Activated CD8-positive, alpha-beta memory T cell treated with anti-CD3 and anti-CD28 coated beads for 36 hours (primary cell): ENCODE measurements around the gene FAM83F. TPM values are rescaled to one million over a fixed set of nuclear protein-coding genes. Genes with fewer than 3 reads are reported as not detected.
"Not testable (repeated sequence)": the region's sequence is repeated elsewhere in the genome, so short reads cannot be mapped to it uniquely, and the experiment has no call there.

ENCODE experiments used
- CTCF ChIA-PET: fragments of 350-600 bp; sonication (Branson Sonifier 250); formaldehyde crosslinking; loops from one replicate; lab custom pipeline; 2021; ENCODE audit warnings: antibody characterized with exemption; lab: Charles Lee
- POLR2A ChIA-PET: fragments of 350-600 bp; sonication (Branson Sonifier 250); formaldehyde crosslinking; loops from one replicate; lab custom pipeline; 2021; ENCODE audit warnings: antibody characterized with exemption; lab: Charles Lee
- total RNA-seq, 2 experiments: library from RNA; stranded (reverse); gene quantifications; one replicate each; pipeline ENCODE4 v1.2.3, GENCODE V29; 2021

FAM83F gene
- total RNA-seq, 2 experiments from 2014 or later, result 0.42 to 0.46 TPM

- CTCF ChIA-PET, result no interaction called here
- POLR2A ChIA-PET, result no interaction called here
These were observed 9.2 kb upstream of the FAM83F start for GRCh38 chr22:39985383-39986035.

DNA sequence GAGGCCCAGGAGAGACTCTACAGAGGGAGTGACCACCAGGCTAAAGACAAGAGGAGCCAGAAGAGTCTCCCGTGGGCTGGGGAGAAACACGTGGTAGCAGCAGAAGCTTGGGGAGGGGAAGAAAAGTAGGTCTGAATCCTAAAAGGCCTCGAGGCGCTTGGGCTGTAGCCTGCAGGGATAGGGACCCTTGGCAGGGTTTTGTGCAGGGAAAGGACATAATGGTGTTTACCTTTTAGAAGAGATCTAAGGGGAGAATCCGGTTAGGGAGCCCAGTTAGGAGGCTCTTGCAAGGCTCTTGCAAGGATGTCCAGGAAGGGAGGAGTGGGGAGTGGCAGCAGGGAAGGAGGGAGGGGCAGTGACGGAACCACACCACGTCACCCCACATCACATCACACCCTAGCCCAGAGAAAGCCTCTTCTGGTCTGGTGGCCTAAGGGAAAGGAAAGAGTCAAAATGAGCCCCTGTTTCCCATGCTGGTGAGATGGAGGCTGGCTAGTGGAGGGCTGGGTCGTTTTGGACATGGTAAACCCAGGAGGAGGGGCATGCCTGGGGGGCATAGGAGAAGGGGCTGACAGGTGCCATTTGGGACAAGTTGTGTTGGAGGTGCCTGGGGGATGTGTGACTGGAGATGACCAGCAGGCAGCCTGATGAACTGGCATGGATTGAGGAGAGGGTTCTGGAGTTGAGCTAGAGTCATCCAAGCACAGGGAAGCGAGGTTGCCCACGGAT is 6.2 kb upstream of the FAM83F start:
- ChIA-PET CTCF (no interaction called here), POLR2A (no interaction called here)

GRCh38 chr22:39989633-39990032 is 5.1 kb upstream of the FAM83F start:
- ChIA-PET CTCF (no interaction called here), POLR2A (no interaction called here)

- CTCF ChIA-PET, result no interaction called here
- POLR2A ChIA-PET, result no interaction called here
These were observed 4.1 kb upstream of the FAM83F start for GRCh38 chr22:39990686-39991085.

GRCh38 chr22:39991159-39991860 is 3.4 kb upstream of the FAM83F start:
- CTCF ChIA-PET, result interaction anchor here (0.9 to 1.7 kb wide), 2 partner anchors 34 to 462 kb away, joined by 4 to 5 read pairs; no protein-coding TSS in a partner anchor
- POLR2A ChIA-PET, result no interaction called here

DNA sequence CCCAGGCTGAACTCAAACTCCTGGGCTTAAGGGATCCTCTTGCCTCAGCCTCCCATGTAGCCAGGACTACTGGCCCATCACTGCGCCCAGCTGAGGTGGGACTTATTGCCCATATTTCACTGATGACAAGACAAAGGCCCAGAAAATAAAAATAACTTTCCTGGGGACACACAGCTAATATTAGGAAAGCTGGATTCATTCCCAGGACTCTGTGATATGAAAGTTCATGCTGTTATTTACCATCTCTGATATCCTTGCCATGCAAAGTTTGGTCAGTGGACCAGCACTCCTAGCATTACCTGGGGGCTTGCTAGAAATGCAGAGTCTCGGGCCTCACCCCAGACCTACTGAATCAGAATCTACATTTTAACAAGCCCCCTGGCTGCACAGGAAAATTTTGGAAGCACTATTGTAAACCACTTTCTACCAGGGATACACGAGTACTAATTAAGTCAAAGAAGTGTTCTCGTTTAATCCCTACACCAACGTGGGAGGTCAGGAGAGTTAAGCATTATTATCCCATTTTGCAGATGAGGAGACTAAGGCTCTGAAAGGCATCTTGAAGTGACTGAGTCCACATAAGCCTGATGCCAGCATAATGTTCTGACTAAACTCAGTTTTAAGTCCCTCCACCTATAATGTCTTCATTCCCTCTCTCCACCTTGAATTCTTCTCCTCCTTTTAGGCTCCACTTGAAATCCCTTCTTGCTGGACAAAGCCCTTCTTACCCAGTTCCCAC is 2.5 kb upstream of the FAM83F start:
- POLR2A ChIA-PET, result no interaction called here
- CTCF ChIA-PET, result interaction anchor here (0.9 to 1.7 kb wide), 2 partner anchors 33 to 463 kb away, joined by 4 to 5 read pairs; no protein-coding TSS in a partner anchor

- POLR2A ChIA-PET, result not testable (repeated sequence)
- CTCF ChIA-PET, result interaction anchor here (1.7 kb wide), 1 partner anchor 463 kb away, joined by 5 read pairs; no protein-coding TSS in a partner anchor
These were observed 1.9 kb upstream of the FAM83F start for GRCh38 chr22:39992894-39993293.

DNA sequence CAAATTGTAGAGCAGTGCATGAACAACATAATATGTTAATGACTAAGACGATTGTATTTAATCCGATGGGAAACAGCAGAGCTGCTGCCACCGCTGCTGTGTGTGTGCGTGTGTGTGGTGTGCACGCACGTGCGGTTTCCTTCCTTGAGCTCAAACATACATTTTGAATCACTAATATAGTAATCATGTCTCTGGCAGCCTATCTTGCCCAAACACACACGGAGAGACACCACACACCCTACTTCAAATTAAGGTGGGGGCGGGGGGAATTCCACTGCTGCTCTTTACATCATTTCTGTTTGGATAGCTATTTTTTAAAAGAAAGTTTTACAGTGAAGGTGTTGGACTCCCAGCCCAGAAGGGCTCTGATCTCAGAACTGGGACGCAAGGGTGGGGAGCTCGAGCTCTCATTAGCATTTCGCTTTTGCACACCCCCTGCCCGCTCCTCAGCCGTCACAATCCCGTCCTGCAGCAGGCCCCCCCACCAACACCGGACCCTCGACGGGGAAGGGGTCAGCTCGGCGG is 651 bp upstream of the FAM83F start:
- CTCF ChIA-PET, result interaction anchor here (0.8 to 1.0 kb wide), 2 partner anchors 28 to 61 kb away, joined by 3 read pairs; no protein-coding TSS in a partner anchor

GRCh38 chr22:39995393-39996252 is 869 bp downstream of the FAM83F start:
- POLR2A ChIA-PET, result no interaction called here
- CTCF ChIA-PET, result no interaction called here

More for the DNA sequence above, 651 bp upstream of the FAM83F start:
- POLR2A ChIA-PET, result interaction anchor here (1.0 kb wide), 1 partner anchor 48 kb away, joined by 4 read pairs; no protein-coding TSS in a partner anchor

DNA sequence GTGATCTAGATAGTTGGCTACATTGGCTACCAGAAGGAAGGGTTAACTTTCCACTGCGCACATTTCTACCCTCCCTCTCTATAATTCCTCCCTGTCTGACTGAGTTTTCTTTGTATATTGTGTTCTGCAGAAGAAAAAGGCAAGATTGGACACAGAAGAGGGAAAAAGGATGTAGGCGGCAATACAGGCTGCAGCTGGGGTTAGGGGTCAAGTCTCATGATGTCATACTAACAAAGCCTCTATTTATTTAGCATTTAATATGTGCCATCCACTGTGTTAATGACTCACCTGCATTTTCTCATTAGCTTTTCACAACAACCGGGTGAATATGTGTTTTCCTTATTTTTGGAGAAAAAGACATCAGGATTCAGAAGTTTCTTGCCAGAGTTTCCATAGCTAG is 2.0 kb downstream of the FAM83F start:
- ChIA-PET POLR2A (no interaction called here), CTCF (no interaction called here)

- CTCF ChIA-PET, result no interaction called here
- POLR2A ChIA-PET, result no interaction called here
These were observed 2.7 kb downstream of the FAM83F start for GRCh38 chr22:39997421-39997820.

DNA sequence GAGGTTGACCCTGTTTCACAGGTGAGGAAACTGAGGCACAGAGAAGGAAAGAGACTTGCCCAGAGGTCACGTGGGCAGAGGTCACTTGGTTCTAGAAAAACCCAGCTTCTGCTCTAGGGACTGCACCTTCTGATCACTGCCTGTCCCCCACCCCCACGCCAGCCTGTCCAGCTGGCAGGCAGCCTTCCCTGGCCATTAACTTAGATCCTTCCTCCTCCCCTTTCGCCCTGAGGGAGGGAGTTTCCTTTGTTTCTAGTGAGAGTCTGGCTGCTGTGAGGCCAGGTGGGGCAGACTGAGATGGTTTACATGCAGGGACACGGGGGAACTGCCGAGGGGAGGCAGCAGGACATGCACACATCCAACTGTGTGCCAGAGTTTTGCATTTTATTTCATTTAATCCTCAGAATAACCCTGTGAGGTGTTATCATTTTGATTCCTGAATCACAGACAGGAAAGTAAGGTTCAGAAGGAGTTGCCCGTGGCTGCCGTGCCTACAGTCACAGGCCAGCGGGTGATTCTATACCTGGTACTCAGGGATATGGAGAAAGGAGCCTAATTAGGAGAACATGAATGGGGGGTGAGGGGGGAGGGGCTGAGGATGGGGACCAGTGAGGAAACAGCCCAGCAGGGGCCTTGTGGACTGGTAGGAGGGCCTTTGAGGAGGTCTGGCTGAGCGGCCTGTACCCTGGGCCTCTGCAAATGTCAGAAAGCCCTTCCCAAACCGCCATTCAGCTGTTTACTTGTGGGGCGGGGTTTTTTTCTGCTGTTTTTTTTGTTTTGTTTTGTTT is 3.4 kb downstream of the FAM83F start:
- POLR2A ChIA-PET, result no interaction called here
- CTCF ChIA-PET, result no interaction called here

DNA sequence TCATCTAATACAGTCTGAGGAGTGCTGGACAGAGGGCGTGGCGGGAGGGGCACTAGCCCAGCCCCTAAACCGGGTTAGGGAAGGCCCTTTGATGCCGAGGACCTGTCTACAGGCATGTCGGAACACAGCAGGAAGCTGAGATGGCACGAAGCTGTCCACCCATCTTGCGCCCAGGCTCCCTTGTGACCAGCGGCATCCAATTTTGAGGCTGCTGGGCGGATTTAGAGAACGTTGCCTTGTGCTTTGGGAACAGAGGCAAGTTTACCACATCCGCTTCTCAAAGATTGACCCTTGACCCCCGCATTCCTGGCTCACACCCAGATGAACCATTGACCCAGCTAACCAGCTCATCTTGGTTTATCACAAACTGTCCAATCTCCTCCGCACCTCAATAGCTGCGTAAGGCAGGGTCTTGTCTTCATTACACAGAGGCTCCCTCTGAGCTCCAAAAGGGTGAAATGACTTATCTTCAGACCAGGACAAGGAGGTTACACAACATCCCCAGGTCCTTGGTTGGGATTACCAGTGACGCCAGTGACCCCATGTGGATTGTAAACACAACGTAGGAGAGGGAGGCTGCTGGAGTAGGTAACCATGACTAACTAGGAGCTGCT is 4.5 kb downstream of the FAM83F start:
- CTCF ChIA-PET, result no interaction called here

GRCh38 chr22:40000171-40000570 is 5.4 kb downstream of the FAM83F start:
- ChIA-PET CTCF (no interaction called here), POLR2A (no interaction called here)

More for the DNA sequence above, 4.5 kb downstream of the FAM83F start:
- POLR2A ChIA-PET, result no interaction called here

- ChIA-PET CTCF (interaction anchor here (1.2 kb wide), 1 partner anchor 25 kb away, joined by 3 read pairs; no protein-coding TSS in a partner anchor), POLR2A (no interaction called here)
These were observed 6.4 kb downstream of the FAM83F start for GRCh38 chr22:40001106-40001505.

DNA sequence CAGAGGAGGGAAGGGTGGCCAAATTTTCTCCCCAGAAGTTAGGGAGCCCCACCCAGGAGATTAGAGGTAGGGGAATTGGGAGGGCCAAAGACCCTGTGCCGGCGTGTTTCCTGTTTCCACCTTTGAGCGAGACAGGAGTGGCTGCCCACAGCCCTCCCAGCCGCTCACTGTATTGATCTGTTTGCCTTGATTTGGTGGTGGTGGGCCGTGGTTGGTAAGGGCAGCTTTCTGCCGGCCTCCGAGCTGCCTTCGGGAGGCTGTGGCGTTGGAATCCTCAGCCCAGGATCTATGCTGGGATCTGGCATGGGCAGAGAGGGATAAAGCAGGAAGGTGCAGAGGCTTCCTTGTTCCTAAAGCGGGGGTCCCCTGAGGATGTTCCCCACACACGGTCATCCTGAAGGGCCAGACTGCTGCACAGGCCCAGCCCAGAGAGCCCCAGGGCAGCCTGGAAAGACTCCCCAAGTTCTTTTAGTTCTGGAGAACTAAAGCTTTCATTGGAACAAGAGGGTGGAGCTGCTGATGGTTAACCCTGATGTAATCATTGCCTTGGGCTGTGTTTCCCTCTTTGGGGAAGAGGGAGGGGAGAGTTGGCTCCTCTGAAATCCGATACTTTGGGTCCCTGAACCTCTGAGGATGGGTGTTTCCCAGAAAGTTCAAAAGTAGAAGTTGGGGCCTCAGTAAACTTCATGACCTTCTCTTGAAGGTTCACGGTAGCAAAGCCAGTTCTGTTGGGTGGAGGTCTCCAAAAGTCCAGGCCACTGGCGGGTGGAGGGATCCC is 7.2 kb downstream of the FAM83F start:
- POLR2A ChIA-PET, result no interaction called here
- CTCF ChIA-PET, result interaction anchor here (0.6 kb wide), 1 partner anchor 505 kb away, joined by 4 read pairs; no protein-coding TSS in a partner anchor
